MM.1S (cell line): Measurements from ENCODE around the gene NCKAP5.

ENCODE experiments used
- DNase-seq: peaks from one replicate; pipeline ENCODE4 v3.0.0-alpha.2; 2015
- H2AFZ ChIP-seq: fragments of 300-600 bp; sonication (generic); 2 replicates; pipeline ENCODE4 v1.6.0; 2016; ENCODE audit warnings: antibody characterized with exemption, low read length
- H3F3A ChIP-seq: fragments of 300-600 bp; sonication (generic); 2 replicates; pipeline ENCODE4 v1.6.1; 2016; ENCODE audit warnings: mild to moderate bottlenecking, antibody characterized with exemption, low read length, moderate library complexity, mixed read lengths; ENCODE audit not compliant: insufficient read depth
- H3K27ac ChIP-seq: fragments of 300-600 bp; sonication (generic); 2 replicates; pipeline ENCODE4 v1.5.1; 2016; ENCODE audit warnings: mild to moderate bottlenecking, low read length
- H3K27me3 ChIP-seq: fragments of 300-600 bp; sonication (generic); replicated peaks from 2 replicates; pipeline ENCODE4 v1.6.0; 2016; ENCODE audit warnings: low read length; ENCODE audit not compliant: insufficient read depth
- H3K36me3 ChIP-seq: fragments of 300-600 bp; sonication (generic); replicated peaks from 2 replicates; pipeline ENCODE4 v1.6.1; 2016; ENCODE audit warnings: mild to moderate bottlenecking, low read length, mixed read lengths; ENCODE audit not compliant: insufficient read depth
- H3K4me1 ChIP-seq: fragments of 300-600 bp; sonication (generic); 2 replicates; pipeline ENCODE4 v1.6.1; 2016; ENCODE audit warnings: low read length, mixed read lengths
- H3K4me2 ChIP-seq: fragments of 300-600 bp; sonication (generic); 2 replicates; pipeline ENCODE4 v1.6.0; 2016; ENCODE audit warnings: low read depth, low read length
- H3K4me3 ChIP-seq: fragments of 300-600 bp; sonication (generic); 2 replicates; pipeline ENCODE4 v1.5.1; 2016; ENCODE audit warnings: low read length, mixed read lengths
- H3K79me2 ChIP-seq: fragments of 300-600 bp; sonication (generic); 2 replicates; pipeline ENCODE4 v1.6.1; 2016; ENCODE audit warnings: mixed run types, low read length, mixed read lengths
- H3K9ac ChIP-seq: fragments of 300-600 bp; sonication (generic); 2 replicates; pipeline ENCODE4 v1.6.1; 2016; ENCODE audit warnings: low read length, mixed read lengths
- H3K9me2 ChIP-seq: fragments of 300-600 bp; sonication (generic); replicated peaks from 2 replicates; pipeline ENCODE4 v1.6.1; 2016; ENCODE audit warnings: mild to moderate bottlenecking, low read length, mixed read lengths; ENCODE audit not compliant: insufficient read depth
- H3K9me3 ChIP-seq: fragments of 300-600 bp; sonication (generic); replicated peaks from 2 replicates; pipeline ENCODE4 v1.6.1; 2016; ENCODE audit warnings: mild to moderate bottlenecking, low read length, mixed read lengths; ENCODE audit not compliant: insufficient read depth
- H4K20me1 ChIP-seq: fragments of 300-600 bp; sonication (generic); 2 replicates; pipeline ENCODE4 v1.6.1; 2016; ENCODE audit warnings: mild to moderate bottlenecking, low read length, moderate library complexity, mixed read lengths; ENCODE audit not compliant: insufficient read depth
- CTCF ChIP-seq: fragments of 300-600 bp; sonication (generic); IDR thresholded peaks from 2 replicates; pipeline ENCODE4 v1.5.1; 2016; ENCODE audit warnings: antibody characterized with exemption, low read length, mixed read lengths
- EZH2 ChIP-seq: fragments of 300-600 bp; sonication (generic); optimal IDR thresholded peaks from 2 replicates; pipeline ENCODE3; 2017; ENCODE audit warnings: low read depth, mild to moderate bottlenecking, antibody characterized with exemption, low read length, mixed read lengths
- EZH2phosphoT487 ChIP-seq: fragments of 300-600 bp; sonication (generic); IDR thresholded peaks from 2 replicates; pipeline ENCODE4 v1.6.1; 2018; ENCODE audit warnings: antibody characterized with exemption, low read length

NCKAP5 gene

GRCh38 chr2:133512121-133512520 lies 56.1 kb downstream of the NCKAP5 start:
- Histone ChIP-seq H4K20me1 (no peaks in the 10 kb centered on the region), H3K9ac (no peak overlapping the region), H3K9me2 (no peaks in the 10 kb centered on the region), H3K4me1 (no peaks in the 10 kb centered on the region), H2AFZ (no peak overlapping the region), H3F3A (no peaks in the 10 kb centered on the region), H3K9me3 (no peaks in the 10 kb centered on the region), H3K79me2 (no peaks in the 10 kb centered on the region), H3K27me3 (no peaks in the 10 kb centered on the region), H3K4me3 (no peak overlapping the region), H3K27ac (no peak overlapping the region), H3K36me3 (no peaks in the 10 kb centered on the region), H3K4me2 (no peak overlapping the region)
- no peak for TF ChIP-seq CTCF
- DNase-seq, result no peak

GRCh38 chr2:133511679-133512078 lies 56.6 kb downstream of the NCKAP5 start:
- no peaks in the 10 kb centered on the region for H3K9me3 ChIP-seq
- TF ChIP-seq CTCF, result no peak
- TF ChIP-seq EZH2phosphoT487, result no peak
- no peak for TF ChIP-seq EZH2

GRCh38 chr2:133509777-133510176 lies 58.5 kb downstream of the NCKAP5 start:
- Histone ChIP-seq H3K27ac (no peak overlapping the region), H3F3A (no peaks in the 10 kb centered on the region), H3K36me3 (no peaks in the 10 kb centered on the region), H4K20me1 (no peaks in the 10 kb centered on the region), H3K9me3 (no peaks in the 10 kb centered on the region), H3K4me2 (no peak overlapping the region), H2AFZ (no peak overlapping the region), H3K4me3 (no peak overlapping the region), H3K27me3 (no peaks in the 10 kb centered on the region), H3K9ac (no peak overlapping the region), H3K4me1 (no peaks in the 10 kb centered on the region), H3K79me2 (no peaks in the 10 kb centered on the region), H3K9me2 (no peaks in the 10 kb centered on the region)
- TF ChIP-seq EZH2, result no peak
- no peak for TF ChIP-seq EZH2phosphoT487
- no peak for TF ChIP-seq CTCF
- DNase-seq, result no peak

More at GRCh38 chr2:133511679-133512078, 56.6 kb downstream of the NCKAP5 start:
- Histone ChIP-seq H3K4me1 (no peaks in the 10 kb centered on the region), H4K20me1 (no peaks in the 10 kb centered on the region), H3K27ac (no peak overlapping the region), H3K79me2 (no peaks in the 10 kb centered on the region), H3F3A (no peaks in the 10 kb centered on the region), H3K9ac (no peak overlapping the region), H3K9me2 (no peaks in the 10 kb centered on the region), H3K36me3 (no peaks in the 10 kb centered on the region), H2AFZ (no peak overlapping the region), H3K4me2 (no peak overlapping the region), H3K4me3 (no peak overlapping the region), H3K27me3 (no peaks in the 10 kb centered on the region)
- no peak for DNase-seq
